Skin of body (tissue), 2 donors: ENCODE measurements around the gene NYNRIN. TPM values are rescaled to one million over a fixed set of nuclear protein-coding genes. Genes with fewer than 3 reads are reported as not detected.

Experiments
- DNase-seq: peaks from one replicate; lab custom pipeline; 2025; lab: John Stamatoyannopoulos, UW
- total RNA-seq: library from RNA; depleted of rRNA; stranded (reverse); fragments of >200 nt; gene quantifications from one replicate; pipeline ENCODE4 v1.2.3, GENCODE V29; 2014

The NYNRIN gene
- total RNA-seq, 1 donor from 2014 or later = 33.0 TPM

DNA sequence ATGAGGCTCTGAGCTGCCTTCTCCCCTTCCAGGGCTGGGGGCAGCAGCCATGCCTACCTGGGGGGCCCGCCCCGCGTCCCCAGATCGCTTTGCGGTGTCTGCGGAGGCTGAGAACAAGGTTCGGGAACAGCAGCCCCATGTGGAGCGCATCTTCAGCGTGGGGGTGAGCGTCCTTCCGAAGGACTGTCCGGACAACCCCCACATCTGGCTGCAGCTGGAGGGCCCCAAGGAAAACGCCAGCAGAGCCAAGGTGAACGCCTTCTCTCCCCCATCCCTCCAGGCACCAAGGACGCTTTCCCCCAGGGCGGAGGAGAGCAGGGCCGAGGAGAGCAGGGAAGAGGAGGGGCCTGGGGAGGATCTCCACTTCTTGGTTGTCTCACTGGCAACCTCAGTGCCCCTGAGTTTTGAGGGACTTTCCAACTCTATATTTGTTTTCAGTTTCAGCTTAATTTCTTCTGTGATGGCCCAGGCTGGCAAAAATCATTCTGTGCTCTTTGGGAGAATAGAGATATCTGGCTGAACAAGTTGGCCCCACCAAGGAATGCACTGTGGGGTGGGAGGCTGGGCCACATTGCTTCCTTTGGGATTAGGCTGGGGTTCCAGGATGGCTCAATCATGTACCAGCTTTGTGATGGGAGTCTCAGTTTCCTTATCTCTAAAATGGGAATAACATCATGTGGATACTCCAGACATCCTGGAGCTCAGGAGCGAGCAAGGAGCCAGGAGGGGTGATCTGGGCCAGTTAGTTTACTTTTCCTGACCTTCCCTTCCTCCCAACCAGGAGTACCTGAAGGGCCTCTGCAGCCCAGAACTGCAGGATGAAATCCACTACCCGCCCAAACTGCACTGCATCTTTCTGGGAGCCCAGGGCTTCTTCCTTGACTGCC, 32.1 kb downstream of the NYNRIN start:
- DNase-seq = no peak

GRCh38 chr14:24431569-24432258, 32.9 kb downstream of the NYNRIN start:
- DNase-seq = peak; percentile 82

DNA sequence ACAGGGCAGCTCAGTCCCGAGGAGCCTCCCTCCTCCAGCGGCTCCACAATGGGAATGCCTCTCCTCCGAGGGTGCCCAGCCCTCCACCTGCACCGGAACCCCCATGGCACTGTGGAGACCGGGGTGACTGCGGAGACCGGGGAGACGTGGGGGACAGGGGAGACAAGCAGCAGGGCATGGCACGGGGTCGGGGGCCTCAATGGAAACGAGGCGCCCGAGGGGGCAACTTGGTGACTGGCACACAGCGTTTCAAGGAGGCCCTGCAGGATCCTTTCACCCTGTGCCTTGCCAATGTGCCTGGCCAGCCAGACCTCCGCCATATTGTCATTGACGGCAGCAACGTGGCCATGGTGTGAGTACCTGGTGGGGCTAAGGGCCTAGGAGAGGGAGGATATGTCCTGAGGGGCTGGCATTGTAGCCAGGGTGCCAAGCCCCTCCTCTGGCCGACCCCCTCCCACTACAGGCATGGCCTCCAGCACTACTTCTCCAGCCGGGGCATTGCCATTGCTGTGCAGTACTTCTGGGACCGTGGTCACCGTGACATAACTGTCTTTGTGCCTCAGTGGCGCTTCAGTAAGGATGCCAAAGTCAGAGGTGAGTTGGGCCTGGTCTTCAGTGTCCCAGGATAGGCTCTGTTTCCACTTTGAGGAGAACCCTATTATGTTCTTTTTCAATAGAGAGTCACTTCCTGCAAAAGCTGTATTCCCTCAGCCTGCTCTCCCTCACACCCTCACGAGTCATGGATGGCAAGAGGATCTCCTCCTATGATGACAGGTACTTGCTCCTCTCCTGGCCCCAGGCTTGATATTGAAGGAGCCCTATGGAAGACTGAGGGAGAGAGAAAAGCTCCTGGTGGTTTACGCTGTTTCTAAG, 33.7 kb downstream of the NYNRIN start:
- DNase-seq = no peak

GRCh38 chr14:24434036-24434435, 35.2 kb downstream of the NYNRIN start:
- no peak for DNase-seq

GRCh38 chr14:24434676-24435075, 35.9 kb downstream of the NYNRIN start:
- no peak for DNase-seq

GRCh38 chr14:24435192-24435810, 36.5 kb downstream of the NYNRIN start:
- no peak for DNase-seq

DNA sequence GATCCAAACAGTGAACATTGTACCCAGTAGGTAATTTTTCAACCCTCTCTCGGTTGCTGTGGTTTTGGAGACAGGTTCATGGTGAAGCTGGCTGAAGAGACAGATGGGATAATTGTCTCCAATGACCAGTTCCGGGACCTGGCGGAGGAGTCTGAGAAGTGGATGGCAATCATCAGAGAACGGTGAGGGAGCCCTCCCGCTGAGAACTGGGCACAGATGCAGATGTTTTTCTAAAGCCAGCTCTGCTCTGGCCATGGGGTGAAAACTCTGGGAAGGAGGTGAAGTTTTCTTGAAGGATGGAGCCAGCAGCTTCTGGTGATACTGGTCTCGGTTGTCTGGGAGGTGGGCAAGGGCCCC, 37.2 kb downstream of the NYNRIN start:
- DNase-seq = no peak

GRCh38 chr14:24436355-24437019, 37.7 kb downstream of the NYNRIN start:
- DNase-seq = peak; percentile 83

DNA sequence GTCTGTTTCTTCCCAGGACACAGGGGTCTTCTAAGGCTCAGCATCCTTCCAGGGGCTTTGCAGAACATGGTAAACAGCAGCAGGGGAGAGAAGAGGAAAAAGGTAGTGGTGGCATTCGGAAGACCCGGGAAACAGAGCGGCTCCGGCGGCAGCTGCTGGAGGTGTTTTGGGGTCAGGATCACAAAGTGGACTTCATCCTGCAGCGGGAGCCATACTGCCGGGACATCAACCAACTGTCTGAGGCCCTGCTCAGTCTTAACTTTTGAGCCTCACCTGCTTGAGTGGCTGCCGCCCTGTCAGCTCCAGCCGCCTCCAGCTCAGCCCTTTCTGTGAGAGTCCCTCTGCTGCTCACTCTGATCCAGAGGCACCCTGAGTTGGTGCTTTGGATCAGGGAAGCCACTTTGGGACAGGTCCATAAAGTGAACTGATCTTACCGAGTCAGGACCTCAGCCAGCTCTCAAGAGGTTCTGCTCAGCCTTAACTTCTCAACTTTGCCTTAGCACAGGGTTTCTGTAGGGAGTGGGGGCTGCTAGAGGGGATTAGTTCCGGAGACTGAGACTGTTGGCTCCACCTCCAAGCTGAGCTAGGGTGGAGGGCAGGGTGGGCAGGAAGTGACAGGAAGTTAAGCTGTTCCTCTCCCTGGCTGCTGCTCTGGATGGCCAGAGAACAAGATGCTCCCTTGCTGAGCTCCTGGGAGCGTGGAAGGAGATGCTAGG, 38.4 kb downstream of the NYNRIN start:
- no peak for DNase-seq

DNA sequence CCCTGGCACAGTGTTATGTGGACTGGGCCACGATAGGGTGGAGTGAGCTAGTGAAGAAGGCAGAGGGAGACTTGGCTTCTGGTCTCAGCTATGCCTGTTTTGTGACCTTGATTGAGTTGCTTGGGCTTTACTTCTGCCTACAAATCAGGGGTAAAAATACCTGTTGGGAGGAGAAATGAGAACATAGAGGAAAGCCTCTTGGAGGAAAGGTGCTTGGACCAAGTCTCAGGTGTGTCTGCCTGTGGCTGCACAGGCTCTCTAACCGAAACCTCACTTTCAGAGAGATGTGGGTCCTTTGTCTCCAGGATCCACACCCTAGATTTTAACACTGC, 38.9 kb downstream of the NYNRIN start:
- no peak for DNase-seq

GRCh38 chr14:24438223-24439097, 39.7 kb downstream of the NYNRIN start:
- no peak for DNase-seq

DNA sequence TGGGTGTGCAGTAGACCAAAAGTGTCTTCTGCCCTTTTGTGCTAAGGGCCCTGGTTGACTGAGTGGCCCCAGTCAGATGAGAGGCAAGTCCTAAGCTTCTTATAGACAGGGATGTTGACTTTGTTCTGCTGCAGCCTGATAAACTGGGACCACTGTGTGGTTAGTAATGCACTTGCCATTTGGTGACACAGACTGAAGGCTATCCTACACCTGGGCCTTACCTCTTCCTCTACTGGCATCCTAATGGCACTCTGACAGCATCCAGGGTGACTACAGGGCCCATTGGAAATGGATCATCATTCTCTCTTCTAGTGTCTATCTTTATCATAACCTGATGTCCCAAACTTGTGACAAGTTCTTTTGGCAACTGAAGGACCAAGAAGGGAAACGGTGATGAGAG, 40.5 kb downstream of the NYNRIN start:
- peak; percentile 20 for DNase-seq

DNA sequence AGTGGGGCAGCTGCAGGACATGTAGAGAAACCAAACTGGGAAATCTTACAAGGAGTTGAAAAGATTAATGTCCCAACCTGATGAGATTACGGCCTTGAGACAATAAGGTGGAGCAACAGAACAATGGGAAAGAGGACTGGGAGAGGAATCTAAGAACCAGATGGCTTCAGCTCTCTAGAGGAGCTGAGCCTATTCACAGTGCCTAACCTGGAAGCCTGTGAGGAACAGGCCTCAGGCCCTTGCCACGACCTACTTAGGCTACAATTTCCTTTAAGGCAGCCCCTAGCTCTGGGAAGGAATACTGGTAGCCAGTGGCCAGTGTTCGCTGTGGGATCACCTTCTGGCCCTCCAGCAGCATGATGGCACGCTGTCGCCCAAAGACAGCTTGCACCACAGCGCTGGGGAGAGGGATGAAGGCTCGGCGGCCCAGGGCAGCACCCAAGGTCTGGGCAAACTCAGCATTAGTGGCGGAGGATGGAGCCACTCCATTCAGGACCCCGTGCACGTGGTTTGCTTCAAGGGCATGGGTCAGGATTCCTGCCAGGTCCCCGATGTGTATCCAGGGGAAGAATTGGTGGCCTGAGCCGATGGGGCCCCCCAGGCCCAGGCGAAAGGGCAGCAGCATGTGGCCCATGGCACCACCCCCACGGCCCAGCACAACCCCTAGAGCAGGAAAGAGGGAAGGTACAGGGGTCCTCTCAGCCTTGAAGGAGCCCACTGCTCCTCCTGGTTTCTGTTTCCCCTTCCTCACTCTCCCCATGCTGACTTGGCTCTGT, 41.2 kb downstream of the NYNRIN start:
- no peak for DNase-seq

- no peak for DNase-seq
These were observed 42.0 kb downstream of the NYNRIN start for GRCh38 chr14:24440606-24441399.

DNA sequence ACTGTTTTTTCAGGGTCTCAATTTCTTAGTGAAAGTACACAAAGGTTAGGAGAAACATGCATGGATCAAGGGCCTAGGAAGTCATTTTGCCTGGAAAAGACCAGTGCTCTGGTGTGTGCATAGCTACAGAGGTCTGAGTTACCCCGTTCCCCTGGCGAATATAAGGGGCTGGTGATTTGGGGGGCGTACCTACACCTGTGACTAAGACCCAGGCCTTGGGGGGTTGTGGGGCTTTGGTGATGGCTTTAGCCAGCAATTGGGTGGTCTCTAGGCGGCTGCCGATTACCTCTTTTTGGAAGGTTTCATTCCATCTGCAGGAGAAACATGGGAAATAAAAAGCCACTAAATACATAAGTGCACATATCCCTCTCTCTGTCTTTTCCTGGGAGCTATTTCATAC, 42.7 kb downstream of the NYNRIN start:
- DNase-seq = peak; percentile 69

DNA sequence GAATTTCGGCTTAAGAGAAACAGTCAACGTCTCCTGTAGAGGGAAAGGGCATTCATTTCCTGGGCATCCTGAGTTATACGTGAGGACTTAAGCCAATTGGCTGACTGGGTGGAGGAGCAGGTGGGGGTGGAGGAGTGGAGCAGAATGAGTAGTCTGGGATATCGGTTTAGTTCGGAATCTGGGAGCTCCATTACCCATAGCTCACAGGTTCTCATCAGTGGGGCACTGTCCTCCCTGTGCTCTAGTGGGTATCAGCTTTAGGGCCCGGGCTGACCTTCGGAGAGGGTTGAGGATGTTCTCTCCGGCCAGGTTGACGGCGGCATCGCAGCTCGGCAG, 43.1 kb downstream of the NYNRIN start:
- DNase-seq = no peak

GRCh38 chr14:24442240-24443052, 43.6 kb downstream of the NYNRIN start, which contains the start of gene SDR39U1:
TSS of gene SDR39U1 (minus strand) at chr14:24442776. CDS start at chr14:24442769, 7 bp downstream.
- DNase-seq = peak; percentile 99
